ENCODE results near the gene APOD.

GRCh38 chr3:195591220-195591619 lies 7.5 kb upstream of the APOD start:
- TF ChIP-seq CTCF (IDR thresholded peaks at IDR 0.05; ENCODE audit: poor library complexity) (no peak), EZH2 (IDR thresholded peaks at IDR 0.05; ENCODE audit: borderline replicate concordance) (no peak), EZH2phosphoT487 (IDR thresholded peaks at IDR 0.05; ENCODE audit: low read depth, severe bottlenecking, unreplicated experiment) (no peak)

Measured in hepatocyte (in vitro differentiated cells).